ENCODE results near the gene ABCA4.

The ABCA4 gene

GRCh38 chr1:94014087-94014486 is 106.9 kb downstream of the ABCA4 start:
- TF ChIP-seq CTCF (IDR thresholded peaks at IDR 0.05; ENCODE audit: borderline replicate concordance, insufficient read depth, low read depth, low read length): no peak
- no peak overlapping the region for H3K4me3 ChIP-seq (ENCODE audit: low read depth, low read length)

- H3K4me3 ChIP-seq (ENCODE audit: low read depth, low read length): no peak overlapping the region
- no peak for TF ChIP-seq CTCF (IDR thresholded peaks at IDR 0.05; ENCODE audit: borderline replicate concordance, insufficient read depth, low read depth, low read length)
Observed at GRCh38 chr1:94013367-94013878, 107.5 kb downstream of the ABCA4 start.

GRCh38 chr1:94012708-94013366 is 108.1 kb downstream of the ABCA4 start:
- H3K4me3 ChIP-seq (ENCODE audit: low read depth, low read length): no peak overlapping the region

GRCh38 chr1:94011709-94012595 is 109.0 kb downstream of the ABCA4 start:
- TF ChIP-seq CTCF (IDR thresholded peaks at IDR 0.05; ENCODE audit: borderline replicate concordance, insufficient read depth, low read depth, low read length): no peak
- no peak overlapping the region for H3K4me3 ChIP-seq (ENCODE audit: low read depth, low read length)

More at GRCh38 chr1:94012708-94013366, 108.1 kb downstream of the ABCA4 start:
- no peak for TF ChIP-seq CTCF (IDR thresholded peaks at IDR 0.05; ENCODE audit: borderline replicate concordance, insufficient read depth, low read depth, low read length)

- TF ChIP-seq CTCF (IDR thresholded peaks at IDR 0.05; ENCODE audit: borderline replicate concordance, insufficient read depth, low read depth, low read length): no peak
- no peak overlapping the region for H3K4me3 ChIP-seq (ENCODE audit: low read depth, low read length)
Observed at GRCh38 chr1:94011129-94011528, 109.8 kb downstream of the ABCA4 start.

- no peak overlapping the region for H3K4me3 ChIP-seq (ENCODE audit: low read depth, low read length)
- TF ChIP-seq CTCF (IDR thresholded peaks at IDR 0.05; ENCODE audit: borderline replicate concordance, insufficient read depth, low read depth, low read length): no peak
Observed at GRCh38 chr1:94009304-94009703, 111.6 kb downstream of the ABCA4 start.
